ENCODE data around the gene ZBTB12. TPM values are rescaled to one million over a fixed set of nuclear protein-coding genes. Genes with fewer than 3 reads are reported as not detected.

The ZBTB12 gene
- total and polyA plus RNA-seq, 2 of the 13 experiments (the other 11 are each of a cell fraction or from before 2014, with no cell fraction given): 4.8 to 6.0 TPM

DNA sequence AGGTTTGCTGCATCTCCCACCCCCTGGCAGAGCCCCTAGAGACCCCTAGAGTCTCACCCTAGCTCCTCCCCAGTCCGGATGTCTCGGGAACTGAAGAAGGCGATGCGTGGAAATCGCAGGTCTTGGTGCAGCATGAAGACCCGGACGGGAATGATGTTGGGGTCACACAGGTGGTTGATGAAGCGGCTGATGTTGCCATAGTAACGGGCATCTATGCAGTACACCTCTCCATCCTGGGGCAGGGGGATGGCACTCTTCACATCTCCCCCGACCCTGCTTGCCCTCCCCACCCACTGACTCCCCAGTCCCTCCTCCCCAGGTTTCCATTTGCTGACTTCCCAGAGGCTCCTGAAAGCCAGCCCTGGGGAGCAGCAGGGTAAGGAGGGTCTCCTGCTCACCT is 21.3 kb downstream of the ZBTB12 start:
- Histone ChIP-seq H3K4me1 (ENCODE audit: insufficient read depth, low read length) (peaks cover 24% of the 10 kb centered on the region), H2AFZ (ENCODE audit: low read length) (no peak overlapping the region), H3K9ac (ENCODE audit: insufficient read depth, low read depth, low read length) (no peak overlapping the region), H3K4me3 (replicated peaks in 1 of 3; ENCODE audit: insufficient read depth in 1 of 3, low read depth in 2 of 3, low read length in 3 of 3) (no peak overlapping the region), H4K20me1 (ENCODE audit: insufficient read depth, low read length) (no peaks in the 10 kb centered on the region), H3K27ac (ENCODE audit: extremely low read length, insufficient read depth, low read length) (no peak overlapping the region), H3K79me2 (ENCODE audit: insufficient read depth, low read length) (no peaks in the 10 kb centered on the region), H3K27me3 (ENCODE audit: control insufficient read depth in 1 of 2, insufficient read depth in 2 of 2, low read length in 2 of 2) (no peaks in the 10 kb centered on the region), H3K4me2 (ENCODE audit: low read depth, low read length) (no peak overlapping the region), H3K36me3 (replicated peaks in 1 of 2; ENCODE audit: control insufficient read depth in 1 of 2, insufficient read depth in 2 of 2, low read length in 2 of 2) (peaks cover 34 to 55% of the 10 kb centered on the region in 2 experiments), H3K9me3 (ENCODE audit: low read length) (no peaks in the 10 kb centered on the region)
- no TSS peak for BruUV-seq (replicated peaks)
- TF ChIP-seq ZNF326 (CRISPR knock-in tag; IDR thresholded peaks at IDR 0.05; ENCODE audit: borderline replicate concordance) (no peak), ZNF543 (CRISPR knock-in tag; IDR thresholded peaks at IDR 0.05) (no peak), NFAT5 (CRISPR knock-in tag; IDR thresholded peaks at IDR 0.05) (no peak), RFX1 (IDR thresholded peaks at IDR 0.05) (peak; percentile 31; the same call in 1 of the 2 replicates)
- ChIA-PET CTCF (ENCODE audit: low intra/inter-chr PET ratio, low total read pairs) (no interaction called here), POLR2A (interaction anchor here (7.2 kb wide), 1 partner anchor 16 kb away, joined by 103 read pairs; the partner anchor contains the start of gene NEU1)
- FAIRE-seq (no peak), ATAC-seq (no peak), DNase-seq (ENCODE audit: low spot score) (no peak)
- WGBS (ENCODE audit: low lambda C conversion rate): 97% methylated on average over 10 of the region's 10 CpGs
- intact Hi-C loops (cut with micrococcal nuclease; ENCODE audit: unreplicated experiment): no loop called here
- in situ Hi-C loops (cut with HindIII; ENCODE audit: extremely low pct_ligation_motif_present, low pct_unique_long_range_greater_than_20kb): no loop called here

Data from HepG2 (cell line).